GM19372 (cell line): ENCODE data around the gene BCKDHB.
"Not testable (repeated sequence)": the region's sequence is repeated elsewhere in the genome, so short reads cannot be mapped to it uniquely, and the experiment has no call there.

ENCODE experiments used
- ATAC-seq: cut with Tn5 transposase; IDR thresholded peaks from one replicate; pipeline ENCODE4 v1.9.1; 2021; ENCODE audit warnings: mild to moderate bottlenecking, low read depth, moderate library complexity; ENCODE audit not compliant: unreplicated experiment

Gene BCKDHB

GRCh38 chr6:80197986-80198385 is 91.5 kb downstream of the BCKDHB start:
- no peak for ATAC-seq

- ATAC-seq, result no peak
These were observed 96.8 kb downstream of the BCKDHB start for GRCh38 chr6:80203283-80203682.

GRCh38 chr6:80205404-80205803 is 98.9 kb downstream of the BCKDHB start:
- ATAC-seq, result no peak

GRCh38 chr6:80206758-80207157 is 100.3 kb downstream of the BCKDHB start:
- no peak for ATAC-seq

DNA sequence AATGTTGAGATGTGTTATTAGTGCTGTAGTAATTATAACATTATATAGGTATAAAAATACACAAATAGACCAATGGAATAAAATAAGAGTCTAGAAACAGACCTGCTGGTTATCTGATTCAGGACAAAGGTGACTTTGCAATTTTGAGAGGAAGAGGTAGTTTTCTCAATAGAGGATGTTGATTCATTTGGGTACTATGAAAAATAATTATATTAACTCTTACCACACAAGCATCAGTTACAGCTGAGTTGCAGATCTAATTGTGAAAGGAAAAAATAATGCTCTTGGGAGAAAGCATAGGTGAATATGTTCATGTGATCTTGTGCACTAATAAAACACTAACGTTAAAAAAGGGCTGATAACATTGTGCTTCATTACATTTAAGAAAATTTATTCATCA is 103.0 kb downstream of the BCKDHB start:
- no peak for ATAC-seq

DNA sequence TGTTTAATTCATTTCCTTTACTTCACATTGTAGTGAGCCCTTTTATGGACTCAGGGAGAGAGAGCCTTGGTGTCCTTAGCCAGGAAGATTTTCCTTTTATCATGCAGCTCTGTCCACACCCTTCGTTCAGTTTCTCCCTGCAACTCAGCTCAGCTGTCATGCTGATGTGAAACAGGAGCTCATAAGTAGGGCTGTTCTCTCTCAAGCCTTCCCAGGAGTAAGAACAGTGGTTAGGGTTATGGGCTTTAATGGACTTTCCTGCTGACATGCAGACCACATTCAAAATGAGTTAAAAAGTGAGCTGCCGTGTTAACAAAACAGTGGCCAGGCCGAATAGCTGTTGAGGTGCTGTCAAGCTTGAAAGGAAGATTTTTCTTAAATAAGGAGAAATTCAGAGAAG is 104.1 kb downstream of the BCKDHB start:
- peak; percentile 45 for ATAC-seq

DNA sequence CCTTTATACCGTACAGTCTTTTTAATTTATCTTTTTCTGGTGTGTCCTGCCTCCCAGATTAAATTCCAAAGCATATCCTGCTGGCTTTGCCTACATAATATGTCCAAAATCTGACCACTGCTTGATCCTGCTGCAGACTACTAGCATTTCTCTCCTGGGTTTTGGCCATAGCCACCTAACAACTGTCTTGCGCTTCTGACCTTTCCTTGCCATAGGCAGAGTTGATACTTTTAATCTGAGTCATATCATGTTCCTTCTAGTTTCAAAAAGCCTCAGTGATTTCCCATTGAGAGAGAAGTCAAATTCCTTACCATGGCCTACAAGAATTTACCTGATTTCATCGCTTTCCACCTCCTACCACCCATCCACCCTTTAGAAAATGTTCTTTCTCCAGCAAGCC is 104.8 kb downstream of the BCKDHB start:
- no peak for ATAC-seq

DNA sequence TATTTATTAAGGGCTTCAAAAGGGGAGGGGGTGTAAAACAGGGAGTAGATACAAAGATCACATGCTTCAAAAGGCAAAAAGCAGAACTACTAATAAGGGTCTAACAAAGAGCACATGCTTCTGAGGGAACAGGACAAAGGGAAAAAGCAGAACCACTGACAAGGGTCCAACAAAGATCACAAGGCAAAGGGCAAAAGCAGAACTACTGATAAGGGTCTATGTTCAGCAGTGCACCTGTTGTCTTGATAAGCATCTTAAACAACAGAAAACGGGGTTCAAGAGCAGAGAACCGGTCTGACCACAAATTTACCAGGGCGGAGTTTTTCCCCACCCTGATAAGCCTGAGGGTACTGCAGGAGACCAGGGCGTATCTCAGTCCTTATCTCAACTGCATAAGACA is 105.4 kb downstream of the BCKDHB start:
- ATAC-seq, result not testable (repeated sequence)

GRCh38 chr6:80214436-80215022 is 108.1 kb downstream of the BCKDHB start:
- peak; percentile 77 for ATAC-seq

DNA sequence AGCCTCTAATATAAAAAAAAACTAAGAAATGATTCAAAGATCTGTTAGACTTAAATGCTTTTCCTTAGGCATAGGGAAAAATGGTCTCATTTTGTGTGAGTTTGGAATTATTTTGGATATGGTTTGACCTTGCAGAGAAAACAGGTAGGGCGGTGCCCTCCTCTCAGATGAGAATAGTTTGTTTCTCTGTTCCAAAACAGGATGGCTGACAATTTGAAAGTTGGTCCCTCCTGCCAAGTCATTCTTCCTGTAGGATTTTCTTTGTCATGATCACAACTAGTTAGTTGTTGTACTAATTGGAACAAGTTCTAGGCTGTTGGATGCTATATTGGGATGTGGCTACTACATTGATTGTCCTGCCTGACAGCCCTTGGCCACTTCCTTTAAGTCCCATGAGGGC is 108.6 kb downstream of the BCKDHB start:
- ATAC-seq, result no peak

GRCh38 chr6:80217794-80218193 is 111.3 kb downstream of the BCKDHB start:
- ATAC-seq, result no peak

GRCh38 chr6:80223743-80224212 is 117.3 kb downstream of the BCKDHB start:
- no peak for ATAC-seq

DNA sequence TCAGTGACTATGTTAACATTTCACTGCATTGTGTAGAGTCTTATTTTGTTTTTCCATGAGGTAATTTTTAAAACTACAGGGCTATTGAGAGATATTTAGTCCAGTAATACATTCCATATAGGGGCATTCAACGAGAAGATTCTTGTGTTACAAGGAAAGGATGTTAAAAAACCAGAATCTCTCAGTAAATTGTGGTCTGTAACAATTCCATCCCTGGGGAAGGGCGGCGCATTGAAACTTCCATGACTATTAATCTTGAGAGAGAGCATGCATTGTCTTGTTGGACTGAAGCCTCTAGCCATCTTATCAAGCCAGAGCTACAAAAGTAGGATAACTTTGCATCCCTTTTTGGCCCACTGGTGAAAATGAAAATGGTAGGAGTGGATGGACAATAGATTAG is 119.7 kb downstream of the BCKDHB start:
- ATAC-seq, result no peak

DNA sequence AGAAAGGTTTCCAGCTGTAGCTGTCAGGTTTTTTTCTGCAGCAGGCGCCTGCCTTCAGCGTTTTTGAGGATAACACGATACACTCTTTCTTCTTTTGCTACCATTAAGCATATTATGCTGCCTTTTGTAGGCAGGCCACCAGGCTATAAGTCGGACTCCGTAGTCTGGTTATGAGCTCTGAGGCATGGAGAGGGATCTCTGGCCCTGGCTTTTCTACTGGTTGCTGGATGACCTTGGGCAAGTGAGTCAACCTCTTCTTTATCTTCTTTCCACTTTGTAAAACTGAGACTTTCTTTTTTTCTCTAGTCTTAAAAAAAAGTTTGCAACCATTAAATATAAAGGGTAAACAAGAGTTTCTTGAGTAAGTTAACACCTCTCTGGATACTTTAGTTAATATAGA is 120.2 kb downstream of the BCKDHB start:
- ATAC-seq, result no peak

GRCh38 chr6:80227545-80228105 is 121.2 kb downstream of the BCKDHB start:
- ATAC-seq, result no peak

- no peak for ATAC-seq
These were observed 126.8 kb downstream of the BCKDHB start for GRCh38 chr6:80233262-80233661.

DNA sequence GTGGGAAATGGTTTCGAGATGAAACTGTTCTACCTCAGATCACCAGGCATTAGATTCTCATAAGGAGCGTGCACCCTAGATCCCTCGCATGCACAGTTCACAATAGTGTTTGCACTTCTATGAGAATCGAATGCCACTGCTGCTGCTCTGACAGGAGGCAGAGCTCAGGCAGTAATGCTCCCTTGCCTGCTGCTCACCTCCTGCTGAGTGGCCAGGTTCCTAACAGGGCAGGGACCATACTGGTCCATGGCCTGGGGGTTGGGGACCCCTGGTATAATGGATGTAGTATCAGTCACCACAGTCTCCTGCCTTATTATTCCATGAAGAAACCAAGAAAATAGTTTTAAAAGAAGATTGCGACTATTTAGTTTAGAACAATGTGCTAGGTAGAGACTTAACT is 127.5 kb downstream of the BCKDHB start:
- no peak for ATAC-seq

- ATAC-seq, result no peak
These were observed 127.9 kb downstream of the BCKDHB start for GRCh38 chr6:80234401-80234800.

DNA sequence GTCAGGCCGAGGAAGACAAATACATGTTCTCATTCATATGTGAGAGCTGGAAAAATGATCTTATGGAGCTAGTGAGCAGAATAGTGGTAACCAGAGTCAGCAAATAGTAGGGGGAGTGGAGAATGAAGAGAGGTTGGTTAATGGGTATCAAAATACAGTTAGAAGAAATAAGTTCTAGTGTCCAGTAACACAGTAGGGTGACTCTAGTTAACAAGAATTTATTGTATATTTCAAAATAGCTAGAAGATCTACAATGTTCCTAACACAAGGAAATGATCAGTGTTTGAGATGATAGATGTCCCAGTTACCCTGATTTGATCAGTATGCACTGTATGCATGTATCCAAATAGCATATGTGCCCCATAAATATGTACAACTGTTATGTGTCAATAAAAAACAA is 128.4 kb downstream of the BCKDHB start:
- ATAC-seq, result no peak

- no peak for ATAC-seq
These were observed 129.2 kb downstream of the BCKDHB start for GRCh38 chr6:80235647-80236046.

GRCh38 chr6:80238754-80239153 is 132.3 kb downstream of the BCKDHB start:
- not testable (repeated sequence) for ATAC-seq

GRCh38 chr6:80245043-80245442 is 138.6 kb downstream of the BCKDHB start:
- no peak for ATAC-seq

DNA sequence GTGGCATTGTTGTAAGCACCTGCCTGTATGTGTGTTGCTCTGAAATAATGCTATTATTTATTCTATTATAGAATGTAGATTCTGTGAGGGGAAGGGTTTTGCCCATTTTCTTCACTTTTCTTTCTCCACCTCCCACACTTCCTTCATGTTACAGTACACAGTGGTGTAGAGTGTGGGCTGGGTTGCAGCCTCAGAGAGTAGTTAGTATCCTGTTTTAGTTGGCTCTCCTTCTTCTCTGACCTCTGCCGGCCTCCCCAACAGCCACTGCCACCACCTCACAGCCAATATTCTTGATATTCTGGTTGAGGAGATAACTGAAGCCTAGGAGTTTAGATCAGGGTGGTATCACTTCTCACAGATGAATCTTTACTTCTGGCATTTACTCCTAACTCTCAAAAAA is 143.4 kb downstream of the BCKDHB start:
- ATAC-seq, result no peak
